Upper lobe of right lung (tissue), 1 donor: ENCODE results near the gene UBR4. TPM values are rescaled to one million over a fixed set of nuclear protein-coding genes. Genes with fewer than 3 reads are reported as not detected.

ENCODE experiments used
- ATAC-seq: fragments of 200-7000 bp; cut with Tn5 transposase; one replicate; pipeline ENCODE4 v1.9.1; 2020; ENCODE audit warnings: mild to moderate bottlenecking, moderate library complexity
- DNase-seq: peaks from one replicate; pipeline ENCODE4 v3.0.0-alpha.2; 2020
- H3K27ac ChIP-seq: fragments of 200-600 bp; one replicate; pipeline ENCODE4 v1.8.0; 2022
- H3K27me3 ChIP-seq: fragments of 200-600 bp; one replicate; pipeline ENCODE4 v1.8.0; 2022; ENCODE audit warnings: mild to moderate bottlenecking
- H3K36me3 ChIP-seq: fragments of 200-600 bp; one replicate; pipeline ENCODE4 v1.8.0; 2022
- H3K4me1 ChIP-seq: fragments of 200-600 bp; one replicate; pipeline ENCODE4 v1.8.0; 2022
- H3K4me3 ChIP-seq: fragments of 200-600 bp; one replicate; pipeline ENCODE4 v1.8.0; 2022; ENCODE audit warnings: mild to moderate bottlenecking
- H3K9me3 ChIP-seq: fragments of 200-600 bp; one replicate; pipeline ENCODE4 v1.8.0; 2022
- intact Hi-C: fragments of 100-400 bp; cut with DNase I; formaldehyde crosslinking; loops from one replicate; pipeline ENCODE4 v1.11.0; 2022
- total RNA-seq: library from RNA; stranded (reverse); fragmentation: NEBNext Ultra II Directional; extraction: Animal tissue kit (Norgen Biotek cat#: 25700); gene quantifications from one replicate; pipeline ENCODE4 v1.2.1, GENCODE V29; 2021
- TF ChIP-seq, protein P1 (sequence below): fragments of 200-600 bp; IDR thresholded peaks from one replicate; pipeline ENCODE4 v1.8.0; 2022; ENCODE audit warnings: antibody characterized with exemption
- donor health status: DM: no; HTN: yes; CAD: no; lungs with severe emphysema.

Gene UBR4
- total RNA-seq, 1 donor from 2014 or later = 110 TPM

DNA sequence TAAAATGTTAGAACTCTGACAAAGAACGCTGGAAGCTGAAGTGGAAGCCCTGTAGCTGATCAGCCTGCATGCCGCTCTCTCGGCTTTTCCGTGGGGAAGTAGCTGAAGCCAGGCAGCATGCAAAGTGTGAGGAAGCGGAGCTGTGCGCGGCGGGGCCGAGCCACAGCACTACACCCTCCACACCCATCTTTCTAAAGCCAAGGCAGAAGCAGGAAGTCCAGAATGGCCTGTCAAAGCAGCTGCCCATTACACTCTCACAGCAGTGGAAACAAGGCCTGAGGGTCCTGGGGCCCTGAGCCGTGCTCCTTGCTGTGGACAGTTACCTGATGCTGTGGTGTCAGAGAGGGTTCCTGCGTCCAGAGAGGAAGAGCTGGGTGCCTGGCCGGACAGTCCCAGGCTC, 69.6 kb downstream of the UBR4 start:
- peak; percentile 64 for ATAC-seq
- Histone ChIP-seq H3K27me3 (no peaks in the 10 kb centered on the region), H3K36me3 (peaks cover 99% of the 10 kb centered on the region), H3K4me1 (no peaks in the 10 kb centered on the region), H3K4me3 (no peak overlapping the region), H3K9me3 (no peaks in the 10 kb centered on the region), H3K27ac (no peak overlapping the region)
- intact Hi-C loops = no loop called here
- no peak for DNase-seq
- TF ChIP-seq, protein P1, sequence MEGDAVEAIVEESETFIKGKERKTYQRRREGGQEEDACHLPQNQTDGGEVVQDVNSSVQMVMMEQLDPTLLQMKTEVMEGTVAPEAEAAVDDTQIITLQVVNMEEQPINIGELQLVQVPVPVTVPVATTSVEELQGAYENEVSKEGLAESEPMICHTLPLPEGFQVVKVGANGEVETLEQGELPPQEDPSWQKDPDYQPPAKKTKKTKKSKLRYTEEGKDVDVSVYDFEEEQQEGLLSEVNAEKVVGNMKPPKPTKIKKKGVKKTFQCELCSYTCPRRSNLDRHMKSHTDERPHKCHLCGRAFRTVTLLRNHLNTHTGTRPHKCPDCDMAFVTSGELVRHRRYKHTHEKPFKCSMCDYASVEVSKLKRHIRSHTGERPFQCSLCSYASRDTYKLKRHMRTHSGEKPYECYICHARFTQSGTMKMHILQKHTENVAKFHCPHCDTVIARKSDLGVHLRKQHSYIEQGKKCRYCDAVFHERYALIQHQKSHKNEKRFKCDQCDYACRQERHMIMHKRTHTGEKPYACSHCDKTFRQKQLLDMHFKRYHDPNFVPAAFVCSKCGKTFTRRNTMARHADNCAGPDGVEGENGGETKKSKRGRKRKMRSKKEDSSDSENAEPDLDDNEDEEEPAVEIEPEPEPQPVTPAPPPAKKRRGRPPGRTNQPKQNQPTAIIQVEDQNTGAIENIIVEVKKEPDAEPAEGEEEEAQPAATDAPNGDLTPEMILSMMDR = no peak

DNA sequence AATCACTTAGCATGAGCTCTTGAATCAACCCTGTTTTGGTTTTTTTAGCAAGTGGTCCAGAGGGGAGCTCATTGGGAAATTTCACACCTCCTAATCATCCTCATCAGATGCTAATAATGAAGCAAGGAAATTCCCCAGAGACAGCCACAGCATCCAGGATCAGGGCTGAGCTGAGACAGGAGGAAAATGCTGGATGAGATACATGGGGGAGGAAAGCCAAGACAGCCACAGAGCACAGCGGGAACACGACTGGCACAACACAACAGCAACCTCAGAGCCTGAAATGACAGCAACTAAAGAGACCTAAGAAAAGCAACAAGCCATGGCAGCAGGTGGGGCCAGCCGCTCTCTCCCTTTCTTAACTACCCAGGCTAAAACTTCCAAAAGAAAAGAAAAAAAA, 70.4 kb downstream of the UBR4 start:
- no peak for ATAC-seq
- no peak for DNase-seq
- no peaks in the 10 kb centered on the region for H3K27me3 ChIP-seq
- intact Hi-C loops = no loop called here
- no peaks in the 10 kb centered on the region for H3K9me3 ChIP-seq
- no peak overlapping the region for H3K27ac ChIP-seq
- peaks cover 99% of the 10 kb centered on the region for H3K36me3 ChIP-seq
- H3K4me3 ChIP-seq = no peak overlapping the region
- no peaks in the 10 kb centered on the region for H3K4me1 ChIP-seq
- TF ChIP-seq, protein P1 = no peak

DNA sequence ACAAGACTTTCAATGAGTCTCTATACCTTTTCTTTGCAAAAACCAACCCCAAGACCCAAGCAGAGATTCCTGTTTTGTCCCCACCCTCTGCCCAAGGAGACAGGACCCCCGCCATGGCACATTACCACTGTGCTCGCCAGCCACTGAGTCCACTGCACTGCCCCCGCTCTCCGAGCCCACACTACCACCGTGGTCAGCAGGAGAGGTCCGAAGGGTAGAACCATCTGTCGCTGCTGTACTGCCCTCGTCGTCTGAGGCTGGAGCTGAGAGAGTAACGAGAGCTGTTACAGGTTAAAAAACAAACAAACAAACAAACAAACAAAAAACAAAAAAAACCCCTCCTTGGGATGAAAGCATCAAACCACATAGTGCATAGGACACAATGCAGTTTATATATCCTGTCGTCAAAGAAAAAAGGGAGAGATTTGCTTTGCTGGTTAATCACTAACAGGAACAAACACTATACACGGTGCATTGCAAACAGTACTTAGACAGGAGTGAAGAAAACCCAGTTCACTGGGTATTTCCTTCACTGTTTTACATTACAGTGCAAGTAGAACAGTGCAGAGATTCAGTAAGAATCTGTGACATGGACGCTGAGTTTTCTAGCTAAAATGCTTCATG, 71.0 kb downstream of the UBR4 start:
- H3K4me1 ChIP-seq = no peaks in the 10 kb centered on the region
- DNase-seq (no peak), ATAC-seq (peak; percentile 50)
- H3K27ac ChIP-seq = no peak overlapping the region
- H3K4me3 ChIP-seq = no peak overlapping the region
- TF ChIP-seq, protein P1 = no peak
- H3K36me3 ChIP-seq = peaks cover 99% of the 10 kb centered on the region
- intact Hi-C loops = no loop called here
- H3K27me3 ChIP-seq = no peaks in the 10 kb centered on the region
- H3K9me3 ChIP-seq = no peaks in the 10 kb centered on the region

DNA sequence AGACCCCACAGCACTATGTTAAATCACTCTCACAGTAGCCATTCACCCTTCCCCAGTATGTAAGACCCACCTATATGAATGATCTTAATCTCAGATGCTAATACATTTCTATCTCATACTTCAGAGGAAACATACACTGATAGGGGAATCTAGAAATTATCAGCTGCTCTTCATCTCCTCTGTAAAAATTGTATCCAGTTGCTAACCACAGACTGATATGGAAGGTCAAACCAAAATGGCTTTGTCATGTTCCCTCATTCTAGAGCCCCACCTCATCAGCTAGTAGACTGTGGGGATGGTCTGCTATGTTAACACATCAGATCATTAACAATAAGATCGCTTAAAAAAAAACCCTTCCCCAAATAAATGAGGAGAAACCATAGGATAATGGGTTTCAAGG, 71.7 kb downstream of the UBR4 start:
- Histone ChIP-seq H3K9me3 (no peaks in the 10 kb centered on the region), H3K4me1 (no peaks in the 10 kb centered on the region), H3K27ac (no peak overlapping the region), H3K4me3 (no peak overlapping the region), H3K27me3 (no peaks in the 10 kb centered on the region), H3K36me3 (peaks cover 99% of the 10 kb centered on the region)
- intact Hi-C loops = no loop called here
- DNase-seq (no peak), ATAC-seq (no peak)
- TF ChIP-seq, protein P1 = no peak

DNA sequence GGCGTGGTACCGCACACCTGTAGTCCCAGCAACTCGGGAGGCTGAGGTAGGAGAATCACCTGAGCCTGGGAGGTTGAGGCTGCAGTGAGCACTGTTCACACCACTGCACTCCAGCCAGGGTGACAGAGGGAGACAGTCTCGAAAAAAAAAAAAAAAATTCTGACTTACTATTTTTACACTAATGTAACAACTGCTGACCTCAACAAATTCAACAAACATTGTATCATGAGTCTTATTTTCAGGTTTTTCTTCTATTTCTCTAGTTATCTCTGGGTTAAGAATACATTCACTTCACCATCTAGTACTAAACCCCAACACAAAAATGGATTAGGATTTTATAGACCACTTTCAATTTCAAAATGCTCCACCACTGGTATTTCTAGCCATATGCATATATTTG, 72.9 kb downstream of the UBR4 start:
- Histone ChIP-seq H3K4me1 (no peaks in the 10 kb centered on the region), H3K27ac (no peak overlapping the region), H3K27me3 (no peaks in the 10 kb centered on the region), H3K36me3 (peaks cover 100% of the 10 kb centered on the region), H3K4me3 (no peak overlapping the region), H3K9me3 (no peaks in the 10 kb centered on the region)
- intact Hi-C loops = no loop called here
- no peak for ATAC-seq
- no peak for DNase-seq
- TF ChIP-seq, protein P1 = no peak

DNA sequence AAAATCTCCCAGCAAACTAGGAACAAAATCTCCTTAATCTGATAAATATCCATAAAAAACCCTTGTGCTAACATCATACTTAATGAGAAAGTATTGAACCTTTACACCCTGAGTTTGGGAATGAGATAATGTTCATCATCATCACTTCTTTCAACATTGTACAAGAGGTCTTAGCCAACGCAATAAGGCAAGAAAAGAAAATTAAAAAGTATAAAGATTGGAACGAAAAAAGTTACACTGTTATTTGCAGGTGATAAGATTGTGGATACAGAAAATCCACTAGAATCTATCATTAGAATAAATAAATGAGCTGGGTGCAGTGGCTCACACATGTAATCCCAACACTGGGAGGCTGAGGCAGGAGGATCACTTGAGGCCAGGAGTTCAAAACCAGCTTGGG, 76.7 kb downstream of the UBR4 start:
- no peaks in the 10 kb centered on the region for H3K27me3 ChIP-seq
- no peak for DNase-seq
- no peak overlapping the region for H3K27ac ChIP-seq
- H3K4me1 ChIP-seq = no peaks in the 10 kb centered on the region
- no peak overlapping the region for H3K4me3 ChIP-seq
- intact Hi-C loops = no loop called here
- ATAC-seq = no peak
- peaks cover 97% of the 10 kb centered on the region for H3K36me3 ChIP-seq
- TF ChIP-seq, protein P1 = no peak
- H3K9me3 ChIP-seq = no peaks in the 10 kb centered on the region
